Activated naive CD8-positive, alpha-beta T cell treated with anti-CD3 and anti-CD28 coated beads, Interleukin-2, amount 50 U/mL, for 24 hours (primary cell): ENCODE data around the gene MAMLD1.

Experiments
- ATAC-seq: fragments of 150-1000 bp; cut with Tn5 transposase; one replicate; pipeline ENCODE4 v1.10.0; 2021
- DNase-seq: peaks from one replicate; pipeline ENCODE4 v3.0.0; 2021
- H3K27ac Mint-ChIP-seq: one replicate; pipeline ENCODE4 v1.8.0; 2021; ENCODE audit warnings: mild to moderate bottlenecking, mixed read lengths
- H3K27me3 Mint-ChIP-seq: one replicate; pipeline ENCODE4 v1.8.0; 2021; ENCODE audit warnings: mixed read lengths
- H3K36me3 Mint-ChIP-seq: one replicate; pipeline ENCODE4 v1.8.0; 2021; ENCODE audit warnings: low read depth, mixed read lengths
- H3K4me1 Mint-ChIP-seq: one replicate; pipeline ENCODE4 v1.8.0; 2021; ENCODE audit warnings: mixed read lengths
- H3K4me3 Mint-ChIP-seq: one replicate; pipeline ENCODE4 v1.8.0; 2021; ENCODE audit warnings: mild to moderate bottlenecking, moderate library complexity, mixed read lengths
- H3K9me3 Mint-ChIP-seq: one replicate; pipeline ENCODE4 v1.8.0; 2021; ENCODE audit warnings: mixed read lengths

Gene MAMLD1

DNA sequence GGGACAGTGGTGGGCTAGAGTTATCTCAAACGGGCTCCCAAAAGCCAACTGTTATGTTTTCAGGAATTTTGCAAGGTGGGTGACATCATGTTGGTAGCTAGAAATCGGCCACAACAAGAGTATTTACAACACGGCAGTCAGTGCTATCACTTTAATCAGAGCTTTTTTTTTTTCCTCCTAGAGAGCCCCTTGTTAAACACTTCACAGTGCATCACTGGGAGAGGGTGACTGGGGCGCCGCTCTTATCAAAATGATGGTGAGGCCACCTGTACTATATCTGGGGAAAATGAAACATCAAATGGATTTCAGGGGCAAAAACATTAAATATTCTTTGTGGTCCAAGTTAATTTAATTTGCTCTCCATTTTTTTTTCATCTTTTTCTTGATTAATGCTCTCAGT lies 44.9 kb downstream of the MAMLD1 start:
- no peaks in the 10 kb centered on the region for H3K36me3 Mint-ChIP-seq
- H3K4me1 Mint-ChIP-seq, result peaks cover 26% of the 10 kb centered on the region
- no peaks in the 10 kb centered on the region for H3K9me3 Mint-ChIP-seq
- no peak for DNase-seq
- no peak for ATAC-seq
- no peak overlapping the region for H3K4me3 Mint-ChIP-seq
- no peak overlapping the region for H3K27ac Mint-ChIP-seq
- no peaks in the 10 kb centered on the region for H3K27me3 Mint-ChIP-seq

DNA sequence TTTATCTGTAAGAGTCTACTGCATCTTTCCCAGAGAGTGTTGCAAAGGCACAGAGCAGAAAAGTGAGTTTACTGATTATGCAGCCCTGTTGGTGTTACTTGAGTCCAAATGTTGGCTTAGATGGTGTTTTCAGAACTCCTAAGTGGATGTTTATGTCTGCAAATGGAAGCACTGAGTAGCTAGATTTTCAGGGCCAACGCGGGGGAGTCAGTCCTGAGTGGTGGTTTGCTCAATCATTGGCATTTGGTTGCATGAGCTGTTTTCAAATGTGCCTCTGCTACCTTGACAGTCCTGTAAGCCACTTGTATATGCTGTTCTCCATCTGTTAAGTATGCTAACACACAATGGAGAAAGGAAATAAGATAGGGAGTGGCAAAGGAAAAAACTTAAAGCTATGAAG lies 45.4 kb downstream of the MAMLD1 start:
- Mint-ChIP-seq H3K27me3 (no peaks in the 10 kb centered on the region), H3K36me3 (no peaks in the 10 kb centered on the region)
- ATAC-seq, result no peak

DNA sequence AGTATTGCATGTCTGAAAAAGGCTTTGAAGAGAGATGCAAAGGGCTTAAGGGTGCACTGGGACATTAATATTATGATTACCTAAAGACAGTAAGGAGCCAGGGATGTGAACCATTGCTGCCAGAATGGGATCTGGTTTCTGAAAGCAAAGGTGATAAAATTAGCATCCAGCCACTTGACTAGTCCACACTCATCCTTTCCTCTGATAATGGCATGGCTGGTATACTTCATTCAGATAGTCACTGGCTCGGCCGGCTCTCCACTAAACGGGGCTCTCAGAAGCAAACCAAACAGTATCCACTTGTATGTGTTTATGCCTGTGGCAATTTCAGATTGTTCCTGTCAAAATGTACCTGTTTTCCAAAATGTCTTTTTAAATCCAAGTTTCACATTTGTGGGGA lies 46.4 kb downstream of the MAMLD1 start:
- Mint-ChIP-seq H3K4me3 (no peak overlapping the region), H3K27me3 (no peaks in the 10 kb centered on the region), H3K36me3 (no peaks in the 10 kb centered on the region), H3K27ac (no peak overlapping the region), H3K4me1 (peaks cover 25% of the 10 kb centered on the region), H3K9me3 (no peaks in the 10 kb centered on the region)
- ATAC-seq (no peak), DNase-seq (no peak)

More for the DNA sequence above, 45.4 kb downstream of the MAMLD1 start:
- Mint-ChIP-seq H3K27ac (no peak overlapping the region), H3K4me3 (no peak overlapping the region), H3K4me1 (peaks cover 26% of the 10 kb centered on the region), H3K9me3 (no peaks in the 10 kb centered on the region)
- no peak for DNase-seq

GRCh38 chrX:150409964-150410363 lies 46.8 kb downstream of the MAMLD1 start:
- no peaks in the 10 kb centered on the region for H3K9me3 Mint-ChIP-seq
- no peak overlapping the region for H3K27ac Mint-ChIP-seq
- no peak overlapping the region for H3K4me3 Mint-ChIP-seq
- H3K27me3 Mint-ChIP-seq, result no peaks in the 10 kb centered on the region
- DNase-seq (no peak), ATAC-seq (no peak)
- peaks cover 25% of the 10 kb centered on the region for H3K4me1 Mint-ChIP-seq
- H3K36me3 Mint-ChIP-seq, result no peaks in the 10 kb centered on the region

- DNase-seq (no peak), ATAC-seq (no peak)
- H3K9me3 Mint-ChIP-seq, result no peaks in the 10 kb centered on the region
- peaks cover 25% of the 10 kb centered on the region for H3K4me1 Mint-ChIP-seq
- no peak overlapping the region for H3K27ac Mint-ChIP-seq
- H3K36me3 Mint-ChIP-seq, result no peaks in the 10 kb centered on the region
- no peak overlapping the region for H3K4me3 Mint-ChIP-seq
- H3K27me3 Mint-ChIP-seq, result no peaks in the 10 kb centered on the region
Observed at GRCh38 chrX:150410513-150410912, 47.4 kb downstream of the MAMLD1 start.

- no peaks in the 10 kb centered on the region for H3K36me3 Mint-ChIP-seq
- DNase-seq (no peak), ATAC-seq (no peak)
- H3K27ac Mint-ChIP-seq, result no peak overlapping the region
- no peaks in the 10 kb centered on the region for H3K27me3 Mint-ChIP-seq
- no peaks in the 10 kb centered on the region for H3K9me3 Mint-ChIP-seq
- peaks cover 17% of the 10 kb centered on the region for H3K4me1 Mint-ChIP-seq
- no peak overlapping the region for H3K4me3 Mint-ChIP-seq
Observed at GRCh38 chrX:150411656-150412055, 48.5 kb downstream of the MAMLD1 start.

DNA sequence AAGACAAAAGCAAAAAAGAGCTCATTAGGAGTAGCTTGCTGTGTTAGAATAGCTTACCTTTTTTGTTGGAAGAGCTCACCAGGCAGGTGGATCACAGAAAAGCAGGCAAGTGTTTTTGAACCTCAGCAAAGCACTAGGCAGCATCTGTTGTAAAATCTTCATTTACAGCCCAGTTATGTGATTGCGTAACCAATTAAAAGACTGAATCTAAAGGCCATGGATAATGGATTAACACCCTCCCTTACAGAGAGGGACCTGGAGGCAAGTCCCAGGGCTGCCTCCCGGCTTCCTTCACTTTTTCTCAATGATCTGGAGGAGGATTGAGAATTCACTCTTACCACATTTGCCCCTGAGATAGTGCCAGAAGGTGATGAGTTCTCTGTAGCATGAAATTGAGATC lies 51.1 kb downstream of the MAMLD1 start:
- no peak for ATAC-seq
- DNase-seq, result no peak
- Mint-ChIP-seq H3K4me1 (peaks cover 11% of the 10 kb centered on the region), H3K4me3 (no peak overlapping the region), H3K27me3 (no peaks in the 10 kb centered on the region), H3K9me3 (no peaks in the 10 kb centered on the region), H3K27ac (no peak overlapping the region), H3K36me3 (no peaks in the 10 kb centered on the region)

- DNase-seq (no peak), ATAC-seq (no peak)
- no peak overlapping the region for H3K27ac Mint-ChIP-seq
- no peaks in the 10 kb centered on the region for H3K36me3 Mint-ChIP-seq
- no peaks in the 10 kb centered on the region for H3K4me1 Mint-ChIP-seq
- no peaks in the 10 kb centered on the region for H3K9me3 Mint-ChIP-seq
- H3K4me3 Mint-ChIP-seq, result no peak overlapping the region
- no peaks in the 10 kb centered on the region for H3K27me3 Mint-ChIP-seq
Observed at GRCh38 chrX:150416469-150416868, 53.4 kb downstream of the MAMLD1 start.

- no peaks in the 10 kb centered on the region for H3K27me3 Mint-ChIP-seq
- no peaks in the 10 kb centered on the region for H3K4me1 Mint-ChIP-seq
- ATAC-seq, result no peak
- H3K9me3 Mint-ChIP-seq, result no peaks in the 10 kb centered on the region
- no peak overlapping the region for H3K4me3 Mint-ChIP-seq
- no peaks in the 10 kb centered on the region for H3K36me3 Mint-ChIP-seq
- H3K27ac Mint-ChIP-seq, result no peak overlapping the region
- DNase-seq, result no peak
Observed at GRCh38 chrX:150421816-150422215, 58.7 kb downstream of the MAMLD1 start.

DNA sequence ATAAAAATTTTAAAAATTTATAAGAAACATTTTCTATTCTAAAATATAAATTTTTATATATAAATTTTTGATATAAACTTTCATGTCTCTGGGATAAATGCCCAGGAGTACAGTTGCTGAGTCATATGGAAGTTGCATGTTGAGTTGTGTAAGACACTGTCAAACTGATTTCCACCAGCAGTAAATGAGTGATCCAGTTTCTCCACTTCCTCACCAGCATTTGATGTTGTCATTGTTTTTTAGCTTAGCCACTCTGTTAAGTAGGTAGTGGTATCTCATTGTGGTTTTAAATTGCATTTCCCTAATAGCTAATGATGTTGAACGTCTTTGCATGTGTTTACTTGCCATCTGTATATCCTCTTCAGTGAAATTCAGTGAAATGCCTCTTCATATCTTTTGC lies 66.5 kb downstream of the MAMLD1 start:
- Mint-ChIP-seq H3K27me3 (no peaks in the 10 kb centered on the region), H3K4me3 (no peak overlapping the region), H3K4me1 (no peaks in the 10 kb centered on the region), H3K36me3 (no peaks in the 10 kb centered on the region), H3K27ac (no peak overlapping the region), H3K9me3 (no peaks in the 10 kb centered on the region)
- ATAC-seq (no peak), DNase-seq (no peak)

DNA sequence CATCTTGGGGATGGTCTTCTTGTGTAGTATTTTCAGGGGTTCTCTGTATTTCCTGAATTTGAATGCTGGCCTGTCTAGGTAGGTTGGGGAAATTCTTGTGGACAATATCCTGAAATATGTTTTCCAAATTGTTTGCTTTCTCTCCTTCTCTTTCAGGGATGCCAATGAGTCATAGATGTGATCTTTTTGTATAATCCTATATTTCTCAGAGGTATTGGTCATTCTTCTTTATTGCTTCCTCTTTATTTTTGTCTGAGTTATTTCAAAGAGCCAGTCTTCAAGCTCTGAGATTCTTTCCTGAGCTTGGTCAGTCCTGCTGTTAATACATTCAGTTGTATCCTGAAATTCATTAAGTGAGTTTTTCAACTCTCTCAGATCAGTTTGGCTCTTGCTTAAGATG lies 73.1 kb downstream of the MAMLD1 start:
- H3K4me1 Mint-ChIP-seq, result peaks cover 3% of the 10 kb centered on the region
- no peak overlapping the region for H3K4me3 Mint-ChIP-seq
- ATAC-seq (no peak), DNase-seq (no peak)
- H3K27me3 Mint-ChIP-seq, result no peaks in the 10 kb centered on the region
- H3K9me3 Mint-ChIP-seq, result no peaks in the 10 kb centered on the region
- H3K27ac Mint-ChIP-seq, result no peak overlapping the region
- no peaks in the 10 kb centered on the region for H3K36me3 Mint-ChIP-seq

- no peak for DNase-seq
- Mint-ChIP-seq H3K36me3 (no peaks in the 10 kb centered on the region), H3K4me3 (no peak overlapping the region), H3K4me1 (peaks cover 3% of the 10 kb centered on the region), H3K9me3 (no peaks in the 10 kb centered on the region), H3K27ac (no peak overlapping the region), H3K27me3 (no peaks in the 10 kb centered on the region)
- ATAC-seq, result no peak
Observed at GRCh38 chrX:150438165-150438564, 75.0 kb downstream of the MAMLD1 start.

- no peak for DNase-seq
- Mint-ChIP-seq H3K9me3 (no peaks in the 10 kb centered on the region), H3K4me1 (peaks cover 8% of the 10 kb centered on the region), H3K27ac (no peak overlapping the region), H3K27me3 (peaks cover 2% of the 10 kb centered on the region), H3K4me3 (no peak overlapping the region), H3K36me3 (no peaks in the 10 kb centered on the region)
- no peak for ATAC-seq
Observed at GRCh38 chrX:150446151-150446550, 83.0 kb downstream of the MAMLD1 start.

DNA sequence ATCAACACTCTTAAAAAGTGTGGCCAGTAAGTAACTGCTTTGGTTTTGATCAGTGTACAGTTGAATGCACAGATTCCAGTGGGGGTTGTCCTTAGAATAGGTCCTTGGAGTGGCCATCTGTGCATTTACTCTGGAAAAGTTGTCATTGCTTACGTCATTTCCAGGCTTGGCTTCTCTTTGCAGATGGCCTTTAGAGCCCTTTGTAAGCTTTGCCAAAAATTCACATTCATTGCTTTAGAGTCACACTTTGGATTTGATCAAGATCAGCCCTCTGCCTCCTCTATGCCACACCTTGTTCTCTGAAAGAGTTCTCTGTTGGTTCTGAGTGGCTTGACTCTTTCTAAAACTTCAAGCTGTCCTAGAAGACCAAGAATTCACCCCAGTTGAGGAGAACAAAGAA lies 83.9 kb downstream of the MAMLD1 start:
- ATAC-seq, result no peak
- peaks cover 2% of the 10 kb centered on the region for H3K27me3 Mint-ChIP-seq
- no peaks in the 10 kb centered on the region for H3K9me3 Mint-ChIP-seq
- no peak overlapping the region for H3K27ac Mint-ChIP-seq
- peaks cover 10% of the 10 kb centered on the region for H3K4me1 Mint-ChIP-seq
- H3K4me3 Mint-ChIP-seq, result no peak overlapping the region
- DNase-seq, result no peak
- no peaks in the 10 kb centered on the region for H3K36me3 Mint-ChIP-seq

DNA sequence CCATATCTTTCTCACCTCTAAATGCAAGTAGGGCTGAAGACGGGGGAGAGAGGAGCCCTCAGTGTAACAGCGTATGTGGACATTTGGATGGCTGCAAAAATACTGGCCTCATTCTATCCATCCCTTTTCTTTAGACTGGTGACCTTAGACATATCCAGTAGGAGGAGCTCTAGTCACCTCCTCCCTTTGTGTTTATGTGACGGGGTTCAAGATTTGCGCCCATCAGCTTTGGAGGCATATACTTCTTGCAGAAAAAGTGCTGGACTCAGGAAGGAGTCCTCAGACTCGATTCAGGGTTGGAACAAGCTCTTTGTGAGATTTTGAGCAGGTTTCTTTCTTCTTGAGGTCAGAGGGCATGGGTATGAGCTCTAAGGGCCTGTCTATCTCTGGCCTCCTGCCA lies 86.2 kb downstream of the MAMLD1 start:
- Mint-ChIP-seq H3K4me1 (peaks cover 10% of the 10 kb centered on the region), H3K9me3 (no peaks in the 10 kb centered on the region), H3K36me3 (no peaks in the 10 kb centered on the region), H3K27me3 (no peaks in the 10 kb centered on the region), H3K4me3 (no peak overlapping the region), H3K27ac (no peak overlapping the region)
- ATAC-seq (no peak), DNase-seq (no peak)

DNA sequence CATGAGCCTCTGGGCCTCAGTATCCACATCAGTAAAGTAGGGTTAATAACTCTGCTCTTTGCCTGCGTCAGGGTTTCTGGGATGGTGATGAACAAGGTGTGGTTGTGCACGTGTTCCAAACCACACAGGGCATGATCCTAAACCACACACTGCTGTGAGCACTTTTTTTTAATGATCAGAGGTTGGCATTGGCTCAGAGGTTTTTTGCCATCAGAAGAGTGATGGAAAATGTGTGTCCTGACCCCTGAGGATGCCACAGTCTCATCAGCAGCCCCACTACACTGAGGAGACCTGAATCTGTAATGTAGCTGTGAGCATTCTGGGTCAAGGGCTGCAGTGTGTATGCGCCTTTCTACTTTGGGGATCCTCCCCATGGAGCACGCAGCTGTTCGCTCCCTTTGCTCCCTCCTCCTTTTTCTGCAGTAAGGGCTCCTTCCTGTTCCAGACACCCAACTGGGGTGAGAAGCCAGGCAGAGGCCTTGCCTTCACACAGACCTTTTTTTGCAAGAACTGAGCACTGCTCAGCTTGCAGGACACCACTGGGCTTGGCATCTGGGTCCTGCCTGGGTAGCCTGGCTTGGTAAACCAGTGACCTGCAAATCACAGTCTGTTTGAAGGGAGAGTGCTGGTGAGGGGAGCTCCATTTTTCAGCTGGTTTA lies 87.5 kb downstream of the MAMLD1 start:
- H3K27ac Mint-ChIP-seq, result peak overlapping the region; percentile 70
- H3K9me3 Mint-ChIP-seq, result no peaks in the 10 kb centered on the region
- H3K4me3 Mint-ChIP-seq, result no peak overlapping the region
- ATAC-seq, result peak; percentile 80
- no peaks in the 10 kb centered on the region for H3K27me3 Mint-ChIP-seq
- peaks cover 10% of the 10 kb centered on the region for H3K4me1 Mint-ChIP-seq
- no peak for DNase-seq
- no peaks in the 10 kb centered on the region for H3K36me3 Mint-ChIP-seq
